Liver (tissue), 3 donors: ENCODE data around the gene CYLD.
A peak's percentile ranks its signal among the peaks of the same experiment; 100 is the strongest.

Experiments
- CTCF ChIP-seq: fragments of 150-350 bp; IDR thresholded peaks from 2 replicates; pipeline ENCODE4 v1.5.1; 2017; ENCODE audit warnings: improper control_type of control experiment, low read depth, low read length; ENCODE audit not compliant: missing input control
- EGR1 ChIP-seq, 2 donors: IDR thresholded peaks; 2 replicates each; pipeline ENCODE4 v1.6.1; 2016 to 2018; ENCODE audit warnings: antibody characterized with exemption in 2 of 2, low read depth in 2 of 2
- FOXA1 ChIP-seq: IDR thresholded peaks from 2 replicates; pipeline ENCODE4 v1.6.1; 2016; ENCODE audit warnings: antibody characterized with exemption
- MAX ChIP-seq: IDR thresholded peaks from 2 replicates; pipeline ENCODE4 v1.6.1; 2016; ENCODE audit warnings: antibody characterized with exemption
- TAF1 ChIP-seq: conservative IDR thresholded peaks from 2 replicates; pipeline ENCODE4 v1.6.1; 2016; ENCODE audit warnings: antibody characterized with exemption, mild to moderate bottlenecking
- YY1 ChIP-seq: IDR thresholded peaks from 2 replicates; pipeline ENCODE4 v1.6.1; 2016; ENCODE audit warnings: antibody characterized with exemption, mild to moderate bottlenecking
- ZBTB33 ChIP-seq: IDR thresholded peaks from 2 replicates; pipeline ENCODE4 v1.6.1; 2016; ENCODE audit warnings: antibody characterized with exemption
- donor health status: healthy.
- donor health status: healthy.

- peak; percentile 8 for TF ChIP-seq CTCF
- no peak for TF ChIP-seq EGR1 (IDR thresholded peaks at IDR 0.05; ENCODE audit: low read depth in 2 of 2)
- TF ChIP-seq ZBTB33 = no peak
- no peak for TF ChIP-seq FOXA1
- TF ChIP-seq MAX = no peak
- no peak for TF ChIP-seq TAF1
- TF ChIP-seq YY1 = peak; percentile 45
These were observed 103.0 kb downstream of the CYLD start for GRCh38 chr16:50844840-50845239.
